Measurements from ENCODE around the gene OSBPL2.

The OSBPL2 gene

GRCh38 chr20:62262064-62262463 is 23.7 kb downstream of the OSBPL2 start:
- DNase-seq, result no peak

- no peak for DNase-seq
Measured at GRCh38 chr20:62263396-62263795, 25.1 kb downstream of the OSBPL2 start.

GRCh38 chr20:62265365-62265764 is 27.0 kb downstream of the OSBPL2 start:
- DNase-seq, result no peak

- DNase-seq, result no peak
Measured at GRCh38 chr20:62266340-62266739, 28.0 kb downstream of the OSBPL2 start.

- DNase-seq, result no peak
Measured at GRCh38 chr20:62266851-62267250, 28.5 kb downstream of the OSBPL2 start.

- DNase-seq, result no peak
Measured at GRCh38 chr20:62267543-62267942, 29.2 kb downstream of the OSBPL2 start.

GRCh38 chr20:62268228-62268900 is 30.0 kb downstream of the OSBPL2 start:
- DNase-seq, result no peak

- no peak for DNase-seq
Measured at GRCh38 chr20:62269378-62269777, 31.1 kb downstream of the OSBPL2 start.

- DNase-seq, result no peak
Measured at GRCh38 chr20:62269871-62270270, 31.6 kb downstream of the OSBPL2 start.

GRCh38 chr20:62272200-62272599 is 33.9 kb downstream of the OSBPL2 start:
- no peak for DNase-seq

GRCh38 chr20:62273416-62273815 is 35.1 kb downstream of the OSBPL2 start:
- DNase-seq, result no peak

- no peak for DNase-seq
Measured at GRCh38 chr20:62274332-62274950, 36.1 kb downstream of the OSBPL2 start.

- no peak for DNase-seq
Measured at GRCh38 chr20:62275219-62275618, 36.9 kb downstream of the OSBPL2 start.

- no peak for DNase-seq
Measured at GRCh38 chr20:62276439-62276838, 38.1 kb downstream of the OSBPL2 start.

- DNase-seq, result no peak
Measured at GRCh38 chr20:62277253-62277652, 38.9 kb downstream of the OSBPL2 start.

- DNase-seq, result no peak
Measured at GRCh38 chr20:62280303-62280702, 42.0 kb downstream of the OSBPL2 start.

GRCh38 chr20:62281161-62281933 is 43.0 kb downstream of the OSBPL2 start:
- DNase-seq, result no peak

GRCh38 chr20:62282103-62282502 is 43.8 kb downstream of the OSBPL2 start:
- DNase-seq, result no peak

GRCh38 chr20:62282877-62283503 is 44.7 kb downstream of the OSBPL2 start:
- DNase-seq, result no peak

- DNase-seq, result no peak
Measured at GRCh38 chr20:62284448-62284847, 46.1 kb downstream of the OSBPL2 start.

- no peak for DNase-seq
Measured at GRCh38 chr20:62285151-62285550, 46.8 kb downstream of the OSBPL2 start.

- DNase-seq, result no peak
Measured at GRCh38 chr20:62285722-62286121, 47.4 kb downstream of the OSBPL2 start.

- DNase-seq, result no peak
Measured at GRCh38 chr20:62286493-62287064, 48.3 kb downstream of the OSBPL2 start.
